GM12891 (cell line): ENCODE measurements around the gene ANTKMT.

Experiments used
- POLR2A ChIP-seq: IDR thresholded peaks from 2 replicates; pipeline ENCODE4 v1.6.1; 2011; ENCODE audit warnings: low read depth, low read length, control low read depth
- POLR2AphosphoS5 ChIP-seq: IDR thresholded peaks from 2 replicates; pipeline ENCODE4 v1.6.1; 2011; ENCODE audit warnings: low read depth, low read length, control low read depth
- TAF1 ChIP-seq: IDR thresholded peaks from 2 replicates; pipeline ENCODE4 v1.6.1; 2011; ENCODE audit warnings: low read depth, low read length, control low read depth

DNA sequence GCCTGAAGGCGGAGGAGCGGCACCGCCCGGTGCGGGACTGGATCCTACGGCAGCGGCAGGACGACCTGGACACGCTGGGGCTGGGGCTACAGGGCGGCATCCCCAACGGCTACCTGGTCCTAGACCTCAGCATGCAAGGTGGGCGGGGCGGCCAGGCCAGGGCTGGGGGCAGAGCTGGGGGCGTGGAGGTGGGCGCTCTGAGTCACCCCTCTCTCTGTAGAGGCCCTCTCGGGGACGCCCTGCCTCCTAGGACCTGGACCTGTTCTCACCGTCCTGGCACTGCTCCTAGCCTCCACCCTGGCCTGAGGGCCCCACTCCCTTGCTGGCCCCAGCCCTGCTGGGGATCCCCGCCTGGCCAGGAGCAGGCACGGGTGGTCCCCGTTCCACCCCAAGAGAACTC, 47.5 kb downstream of the ANTKMT start:
- no peak for TF ChIP-seq POLR2AphosphoS5
- no peak for TF ChIP-seq POLR2A
- no peak for TF ChIP-seq TAF1
